SU-DHL-6 (cell line): ENCODE data around the gene PRTN3.
"Not testable (repeated sequence)": the region's sequence is repeated elsewhere in the genome, so short reads cannot be mapped to it uniquely, and the experiment has no call there.

ENCODE experiments used
- H2AFZ ChIP-seq: fragments of 200-600 bp; sonication (generic); 2 replicates; pipeline ENCODE4 v1.6.1; 2014; ENCODE audit warnings: low read depth, mild to moderate bottlenecking, moderate library complexity, mixed read lengths, antibody characterized with exemption, low read length; ENCODE audit not compliant: severe bottlenecking
- H3F3A ChIP-seq: fragments of 200-600 bp; shearing (Covaris generic); 2 replicates; pipeline ENCODE4 v1.6.0; 2016; ENCODE audit warnings: antibody characterized with exemption, mild to moderate bottlenecking; ENCODE audit not compliant: insufficient read depth
- H3K27ac ChIP-seq: fragments of 200-600 bp; sonication (generic); 2 replicates; pipeline ENCODE4 v1.5.1; 2016; ENCODE audit warnings: low read depth, mild to moderate bottlenecking, low read length, moderate library complexity, mixed read lengths
- H3K27me3 ChIP-seq: fragments of 200-600 bp; sonication (generic), shearing (Covaris generic); 2 replicates; pipeline ENCODE4 v1.6.0; 2014; ENCODE audit warnings: mild to moderate bottlenecking, low read length
- H3K36me3 ChIP-seq: fragments of 200-600 bp; sonication (generic); 2 replicates; pipeline ENCODE4 v1.6.1; 2014; ENCODE audit warnings: mild to moderate bottlenecking, low read length, mixed read lengths
- H3K4me2 ChIP-seq: fragments of 300-600, 200-600 bp; shearing (Covaris generic), sonication (generic); 2 replicates; pipeline ENCODE4 v1.6.0; 2014; ENCODE audit warnings: low read length, low read depth, mild to moderate bottlenecking; ENCODE audit not compliant: poor library complexity, severe bottlenecking
- H3K4me3 ChIP-seq: fragments of 200-600 bp; sonication (generic); 2 replicates; pipeline ENCODE4 v1.5.1; 2014; ENCODE audit warnings: antibody characterized with exemption, low read length, mild to moderate bottlenecking, mixed read lengths; ENCODE audit not compliant: insufficient read depth, poor library complexity, severe bottlenecking
- H3K79me2 ChIP-seq: fragments of 200-600 bp; sonication (generic); 2 replicates; pipeline ENCODE4 v1.6.1; 2014; ENCODE audit warnings: mild to moderate bottlenecking, low read length, moderate library complexity; ENCODE audit not compliant: insufficient read depth
- H3K9ac ChIP-seq: fragments of 200-600 bp; sonication (generic); 2 replicates; pipeline ENCODE4 v1.7.0; 2014; ENCODE audit warnings: mild to moderate bottlenecking, low read length
- H3K9me2 ChIP-seq: fragments of 200-600 bp; sonication (generic); replicated peaks from 2 replicates; pipeline ENCODE4 v1.6.1; 2014; ENCODE audit warnings: low read length; ENCODE audit not compliant: insufficient read depth
- H3K9me3 ChIP-seq: fragments of 200-600 bp; sonication (generic); 2 replicates; pipeline ENCODE4 v1.6.1; 2014; ENCODE audit warnings: low read length, mixed read lengths; ENCODE audit not compliant: insufficient read depth
- H4K20me1 ChIP-seq: fragments of 200-600 bp; sonication (generic); 2 replicates; pipeline ENCODE4 v1.6.1; 2014; ENCODE audit warnings: low read depth, mild to moderate bottlenecking, antibody characterized with exemption, low read length, moderate library complexity, mixed read lengths
- CTCF ChIP-seq: fragments of 200-600 bp; sonication (generic); IDR thresholded peaks from one replicate; pipeline ENCODE4 v1.5.1; 2017; ENCODE audit warnings: antibody characterized with exemption, mild to moderate bottlenecking, low read length, moderate library complexity; ENCODE audit not compliant: insufficient read depth, poor library complexity, severe bottlenecking
- EZH2phosphoT487 ChIP-seq: fragments of 200-600 bp; sonication (generic), shearing (Covaris generic); conservative IDR thresholded peaks from 2 replicates; pipeline ENCODE4 v1.6.1; 2018; ENCODE audit warnings: mild to moderate bottlenecking, antibody characterized with exemption, low read length, moderate library complexity, mixed read lengths

The PRTN3 gene

GRCh38 chr19:890831-891230, 50.0 kb downstream of the PRTN3 start:
- no peaks in the 10 kb centered on the region for H4K20me1 ChIP-seq
- no peaks in the 10 kb centered on the region for H3K9me2 ChIP-seq
- H2AFZ ChIP-seq: no peak overlapping the region
- H3K36me3 ChIP-seq: no peaks in the 10 kb centered on the region
- H3K9me3 ChIP-seq: no peaks in the 10 kb centered on the region
- peaks cover 5% of the 10 kb centered on the region; the same call in 1 of the 2 replicates for H3K79me2 ChIP-seq
- no peak overlapping the region for H3K27ac ChIP-seq
- no peak for TF ChIP-seq EZH2phosphoT487
- peaks cover 7% of the 10 kb centered on the region; the same call in 1 of the 2 replicates for H3F3A ChIP-seq
- no peak overlapping the region for H3K4me2 ChIP-seq
- H3K9ac ChIP-seq: no peak overlapping the region
- no peaks in the 10 kb centered on the region for H3K27me3 ChIP-seq
- H3K4me3 ChIP-seq: no peak overlapping the region

- not testable (repeated sequence) for H2AFZ ChIP-seq, H3K27me3 ChIP-seq, H3F3A ChIP-seq, H3K79me2 ChIP-seq, H3K9me3 ChIP-seq, H3K36me3 ChIP-seq, H3K9ac ChIP-seq, H3K9me2 ChIP-seq, H4K20me1 ChIP-seq
- H3K27ac ChIP-seq: peak overlapping the region; percentile 75
- H3K4me2 ChIP-seq: peak overlapping the region; percentile 96
- H3K4me3 ChIP-seq: peak overlapping the region; percentile 93
Measured at GRCh38 chr19:891421-892200, 50.8 kb downstream of the PRTN3 start.

DNA sequence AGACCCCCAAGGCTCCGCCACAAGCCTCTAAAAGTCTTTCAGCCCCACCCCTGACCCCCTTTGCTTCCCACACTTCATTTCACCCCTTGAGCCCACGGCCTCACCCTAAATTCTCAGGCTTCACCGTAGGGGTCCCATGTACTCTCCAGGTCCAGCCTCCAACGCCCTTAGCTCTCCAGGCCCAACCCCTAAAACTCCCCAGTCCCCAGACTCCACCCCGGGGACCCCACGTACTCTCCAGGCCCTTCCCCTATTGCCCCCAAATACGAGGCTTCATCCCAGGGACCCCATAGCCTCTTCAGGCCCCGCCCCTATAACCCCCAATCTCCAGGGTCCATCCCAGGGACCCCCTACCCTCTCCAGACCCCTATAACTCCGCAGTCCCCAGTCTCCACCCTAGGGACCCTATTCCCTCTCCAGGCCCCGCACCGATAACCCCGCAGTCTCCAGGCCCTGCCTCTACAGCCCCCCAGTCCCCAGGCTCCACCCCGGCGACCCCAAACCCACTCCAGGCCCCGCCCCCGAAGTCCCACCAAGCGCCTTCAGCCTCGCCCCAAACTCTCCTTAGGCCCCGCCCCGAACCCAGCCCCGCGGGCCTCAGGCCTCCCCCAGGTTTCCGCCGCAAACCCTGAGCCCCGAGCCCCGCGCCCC, 51.6 kb downstream of the PRTN3 start:
- peaks cover 5% of the 10 kb centered on the region; the same call in 1 of the 2 replicates for H3K79me2 ChIP-seq

More for the DNA sequence above, 51.6 kb downstream of the PRTN3 start:
- Histone ChIP-seq H3K9ac (peak overlapping the region; percentile 77), H3F3A (peaks cover 7% of the 10 kb centered on the region; the same call in 1 of the 2 replicates), H3K4me2 (peak overlapping the region; percentile 96), H3K9me2 (no peaks in the 10 kb centered on the region), H3K4me3 (peak overlapping the region; percentile 93), H3K27me3 (no peaks in the 10 kb centered on the region), H3K36me3 (no peaks in the 10 kb centered on the region), H3K9me3 (no peaks in the 10 kb centered on the region), H2AFZ (no peak overlapping the region), H3K27ac (peak overlapping the region; percentile 75), H4K20me1 (no peaks in the 10 kb centered on the region)
- TF ChIP-seq CTCF: no peak
- no peak for TF ChIP-seq EZH2phosphoT487
